Left cardiac atrium (tissue), 4 donors: ENCODE measurements around the gene MBOAT2. TPM values are rescaled to one million over a fixed set of nuclear protein-coding genes. Genes with fewer than 3 reads are reported as not detected.
"Not testable (repeated sequence)": the region's sequence is repeated elsewhere in the genome, so short reads cannot be mapped to it uniquely, and the experiment has no call there.

Experiments
- ATAC-seq, 2 donors: fragments of 200-7000 bp; cut with Tn5 transposase; one replicate each; pipeline ENCODE4 v1.9.1; 2020; ENCODE audit warnings: mild to moderate bottlenecking in 2 of 2, moderate library complexity in 2 of 2
- DNase-seq: peaks from one replicate; pipeline ENCODE4 v3.0.0-alpha.2; 2020
- intact Hi-C, 2 donors: fragments of 100-400 bp; cut with DNase I; formaldehyde crosslinking; loops; one replicate each; pipeline versions ENCODE4 v1.14.1 to v1.15.1; 2022 to 2023
- total RNA-seq, 2 donors: library from RNA; stranded (reverse); fragmentation: NEBNext Ultra II Directional; extraction: Animal tissue kit (Norgen Biotek cat#: 25700); gene quantifications; one replicate each; pipeline ENCODE4 v1.2.1, GENCODE V29; 2021
- donor health status: DM: no; HTN: yes; CAD: no.
- donor health status: DM: no; HTN: yes; CAD: no; lungs with severe emphysema.
- donor health status: DM: yes; HTN: yes; CAD: no.
- donor health status: Dilated cardiomyopathy.

The MBOAT2 gene
- total RNA-seq, 2 donors from 2014 or later, result 6.7 to 8.8 TPM

DNA sequence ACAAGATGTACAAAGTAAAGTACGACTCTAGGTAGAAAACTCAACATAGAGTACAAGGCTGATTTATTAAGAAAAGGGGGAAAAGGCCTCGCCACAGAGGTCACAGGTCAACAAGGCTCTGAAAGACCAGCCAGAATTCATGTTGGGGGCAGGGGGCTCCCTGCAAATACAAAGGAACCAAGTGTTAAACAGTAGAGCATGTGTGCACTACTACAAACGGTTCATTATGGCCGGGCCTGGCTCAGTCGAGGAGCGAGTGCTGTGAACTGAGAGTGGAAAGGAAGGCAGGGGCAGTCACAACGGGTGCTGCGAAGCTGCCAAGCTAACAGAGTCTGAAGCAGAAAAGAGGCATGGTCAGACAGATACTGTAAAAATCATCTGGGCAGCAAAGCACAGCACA lies 77.1 kb downstream of the MBOAT2 start:
- ATAC-seq, result no peak
- intact Hi-C loops, result no loop called here
- no peak for DNase-seq

DNA sequence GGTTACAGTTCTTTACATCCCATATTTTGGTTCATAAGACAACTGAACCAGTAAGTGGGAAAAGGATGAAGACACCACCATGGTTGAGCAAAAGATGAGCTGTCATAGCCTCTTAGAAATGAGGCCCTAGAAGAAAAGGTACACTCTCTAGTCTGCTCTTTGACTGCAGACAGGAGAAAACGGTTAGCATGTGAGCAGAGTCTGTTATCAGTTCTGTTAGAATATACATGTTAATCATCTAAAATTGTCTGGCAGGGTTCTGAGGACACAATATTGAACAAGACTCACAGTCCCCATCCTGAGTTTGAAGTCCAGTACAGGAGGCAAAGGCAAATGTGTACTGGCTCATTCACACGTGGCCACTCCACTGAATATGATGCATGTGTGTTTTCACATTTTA lies 78.1 kb downstream of the MBOAT2 start:
- ATAC-seq, result no peak
- no peak for DNase-seq
- intact Hi-C loops, result no loop called here

DNA sequence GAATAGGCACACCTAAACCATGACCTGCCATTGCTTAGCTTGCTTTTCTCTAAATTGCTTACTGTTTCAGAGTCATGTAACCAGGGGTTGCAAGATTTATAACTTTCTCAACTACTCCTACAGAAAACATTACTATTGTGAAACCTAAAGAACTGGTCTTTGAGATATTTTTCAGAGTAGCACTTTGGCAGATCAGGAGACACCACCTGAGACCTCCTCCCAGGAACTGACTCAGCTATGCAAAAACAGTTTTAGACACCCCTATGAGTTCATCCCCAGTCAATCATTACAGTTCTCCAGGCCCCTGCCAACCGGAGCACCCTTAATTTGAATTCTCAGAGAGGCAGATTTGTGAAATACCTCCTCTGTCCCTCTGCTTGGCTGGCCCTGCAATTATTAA lies 80.3 kb downstream of the MBOAT2 start:
- DNase-seq (no peak), ATAC-seq (no peak)
- intact Hi-C loops, result no loop called here

DNA sequence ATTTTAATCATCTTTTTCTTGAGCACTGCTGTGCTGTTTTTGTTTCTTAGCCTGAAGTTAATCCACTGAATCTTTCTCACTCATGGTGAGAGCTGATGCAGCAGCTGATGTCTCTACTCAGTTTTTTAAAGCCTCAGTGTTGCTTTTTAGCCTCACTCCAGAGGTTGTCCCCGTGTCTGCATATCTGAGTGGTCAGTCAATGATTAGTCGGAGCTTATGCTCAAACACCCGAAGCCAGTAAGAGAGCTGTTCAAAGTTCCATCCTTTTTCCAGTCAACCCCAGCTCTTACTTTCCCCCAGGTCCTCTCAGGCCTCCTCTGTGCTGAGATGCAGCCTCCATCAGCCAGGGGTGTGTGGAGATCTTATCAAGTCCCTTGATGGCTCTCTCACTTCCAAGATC lies 81.1 kb downstream of the MBOAT2 start:
- DNase-seq (no peak), ATAC-seq (no peak)
- intact Hi-C loops, result no loop called here

DNA sequence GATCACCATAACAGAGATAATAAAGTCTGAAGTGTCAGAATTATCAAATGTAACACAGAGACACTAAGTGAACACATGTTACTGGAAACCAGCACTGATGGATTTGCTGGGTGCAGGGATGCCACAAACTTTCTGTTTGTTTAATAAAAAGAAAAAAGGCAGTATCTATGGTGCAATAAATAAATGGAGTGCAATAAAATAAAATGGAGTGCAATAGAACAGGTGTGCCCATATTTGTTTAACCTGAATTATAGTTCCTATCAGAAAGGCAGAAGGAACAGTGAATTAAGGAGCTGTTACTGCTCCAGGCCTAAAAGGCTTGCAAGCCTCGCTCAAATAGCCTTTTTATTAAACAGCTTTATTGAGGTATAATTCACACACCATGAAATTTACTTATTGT lies 85.1 kb downstream of the MBOAT2 start:
- intact Hi-C loops, result no loop called here
- no peak for ATAC-seq
- no peak for DNase-seq

DNA sequence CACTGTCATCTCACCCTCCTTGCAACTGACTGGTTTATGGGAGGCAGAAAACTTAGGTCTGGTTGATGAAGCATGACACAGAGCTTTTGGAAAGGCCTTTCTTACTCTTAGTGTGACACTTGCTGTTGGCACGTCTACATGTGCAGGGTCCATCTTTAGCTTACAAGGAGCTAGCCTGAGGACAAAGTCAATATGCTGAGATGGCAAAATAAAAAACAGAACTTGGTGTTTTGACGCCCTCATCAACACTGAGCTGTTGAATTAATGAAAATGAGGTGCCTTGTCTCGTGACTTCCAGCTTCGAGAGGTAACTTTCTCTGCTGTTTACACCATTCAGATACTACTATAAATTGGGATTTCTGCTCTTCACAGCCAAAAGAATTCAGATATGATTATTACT lies 87.5 kb downstream of the MBOAT2 start:
- no peak for ATAC-seq
- intact Hi-C loops, result no loop called here
- no peak for DNase-seq

DNA sequence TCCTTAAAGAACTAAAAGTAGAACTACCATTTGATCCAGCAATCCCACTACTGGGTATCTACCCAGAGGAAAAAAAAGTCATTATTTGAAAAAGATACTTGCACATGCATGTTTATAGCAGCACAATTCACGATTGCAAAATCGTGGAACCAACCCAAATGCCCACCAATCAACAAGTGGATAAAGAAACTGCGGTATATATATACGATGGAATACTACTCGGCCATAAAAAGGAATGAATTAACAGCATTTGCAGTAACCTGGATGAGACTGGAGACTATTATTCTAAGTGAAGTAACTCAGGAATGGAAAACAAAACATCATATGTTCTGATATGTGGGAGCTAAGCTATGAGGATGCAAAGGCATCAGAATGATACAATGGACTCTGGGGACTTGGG lies 89.7 kb downstream of the MBOAT2 start:
- ATAC-seq, DNase-seq, intact Hi-C loops: not testable (repeated sequence)

DNA sequence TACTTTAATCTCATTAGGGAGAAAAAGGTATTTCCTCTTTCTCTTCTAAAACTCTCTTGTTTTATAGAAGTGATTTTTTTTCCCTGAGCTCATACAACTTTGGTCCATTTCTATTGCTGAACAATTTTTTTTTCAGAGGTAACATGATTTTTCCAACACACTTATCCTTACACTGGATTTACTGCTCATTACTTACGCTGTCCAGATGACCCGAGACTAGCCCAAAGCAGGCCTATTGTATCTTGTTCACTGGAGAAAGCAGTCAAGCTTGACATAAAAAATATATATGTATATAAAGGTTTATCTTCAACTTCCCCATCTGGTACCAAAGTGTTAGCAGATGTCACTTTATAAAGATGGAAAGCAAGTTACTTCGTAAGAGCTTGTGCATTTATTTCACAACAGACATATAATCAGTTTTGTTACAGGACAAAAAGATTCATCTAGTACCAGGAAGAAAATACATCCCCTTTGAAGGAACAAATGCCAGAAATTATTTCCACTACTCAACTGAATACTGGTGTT lies 95.7 kb downstream of the MBOAT2 start:
- no peak for ATAC-seq
- intact Hi-C loops, result no loop called here
- no peak for DNase-seq

DNA sequence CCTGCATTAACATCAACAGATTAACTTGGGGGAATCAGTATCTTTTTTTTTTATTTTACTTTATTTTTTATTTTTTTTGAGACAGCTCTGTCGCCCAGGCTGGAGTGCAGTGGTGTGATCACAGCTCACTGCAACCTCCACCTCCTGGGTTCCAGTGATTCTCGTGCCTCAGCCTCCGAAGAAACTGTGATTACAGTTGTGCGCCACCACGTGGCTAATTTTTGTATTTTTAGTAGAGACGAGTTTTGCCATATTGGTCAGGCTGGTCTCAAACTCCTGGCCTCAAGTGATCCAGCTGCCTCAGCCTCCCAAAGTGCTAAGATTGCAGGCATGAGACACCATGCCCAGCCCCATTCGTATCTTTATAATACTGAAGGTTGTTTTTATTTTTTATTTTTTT lies 99.6 kb downstream of the MBOAT2 start:
- ATAC-seq, DNase-seq, intact Hi-C loops: not testable (repeated sequence)

DNA sequence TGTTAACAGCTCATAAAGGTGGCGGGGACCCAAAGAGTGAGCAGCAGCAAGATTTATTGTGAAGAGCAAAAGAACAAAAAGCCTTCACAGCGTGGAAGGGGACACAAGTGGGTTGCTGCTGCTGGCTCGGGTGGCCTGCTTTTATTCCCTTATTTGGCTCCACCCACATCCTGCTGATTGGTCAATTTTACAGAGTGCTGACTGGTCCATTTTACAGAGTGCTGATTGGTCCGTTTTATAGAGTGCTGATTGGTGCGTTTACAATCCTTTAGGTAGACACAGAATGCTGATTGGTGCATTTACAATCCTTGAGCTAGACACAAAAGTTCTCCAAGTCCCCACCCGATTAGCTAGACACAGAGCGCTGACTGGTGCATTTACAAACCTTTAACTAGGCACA lies 100.7 kb downstream of the MBOAT2 start:
- ATAC-seq, DNase-seq, intact Hi-C loops: not testable (repeated sequence)

DNA sequence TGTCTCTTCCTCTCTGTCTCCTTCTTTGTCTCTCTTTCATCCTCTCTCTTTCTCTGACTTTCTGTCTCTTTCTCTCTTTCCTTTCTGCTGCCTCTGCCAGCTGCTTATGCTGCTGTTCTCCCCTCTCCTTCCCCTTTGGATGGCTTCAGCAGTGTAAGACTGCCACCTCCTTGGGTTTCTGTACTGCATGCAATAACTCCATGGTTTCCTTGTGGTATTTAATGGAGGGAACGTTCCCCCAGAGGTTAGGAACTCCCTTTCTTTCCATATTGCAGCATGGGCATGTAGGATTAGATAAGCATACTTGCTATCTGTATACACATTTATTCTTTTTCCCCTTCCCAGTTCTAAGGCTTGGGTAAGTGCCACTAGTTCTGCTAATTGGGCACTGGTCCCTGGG lies 106.3 kb downstream of the MBOAT2 start:
- intact Hi-C loops, ATAC-seq, DNase-seq: not testable (repeated sequence)

DNA sequence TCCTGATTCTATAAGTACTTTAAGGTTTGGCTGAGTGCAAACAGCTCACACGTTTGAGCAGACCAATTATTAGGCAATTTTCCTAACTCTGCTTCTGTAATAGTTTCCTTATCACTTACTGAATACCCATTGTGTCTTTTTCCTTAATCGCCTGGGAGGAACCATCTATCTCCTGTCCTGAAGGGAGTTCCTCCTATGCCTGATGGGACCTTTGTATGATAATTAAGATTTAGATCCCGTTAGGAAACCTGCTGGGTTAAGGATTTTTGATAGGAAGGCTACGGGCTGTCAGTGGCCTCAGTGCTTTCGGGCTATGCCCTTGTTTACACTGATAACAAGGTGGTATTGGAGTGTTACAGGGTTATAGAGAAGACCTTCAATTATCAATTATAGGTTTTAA lies 106.8 kb downstream of the MBOAT2 start:
- DNase-seq, ATAC-seq, intact Hi-C loops: not testable (repeated sequence)

DNA sequence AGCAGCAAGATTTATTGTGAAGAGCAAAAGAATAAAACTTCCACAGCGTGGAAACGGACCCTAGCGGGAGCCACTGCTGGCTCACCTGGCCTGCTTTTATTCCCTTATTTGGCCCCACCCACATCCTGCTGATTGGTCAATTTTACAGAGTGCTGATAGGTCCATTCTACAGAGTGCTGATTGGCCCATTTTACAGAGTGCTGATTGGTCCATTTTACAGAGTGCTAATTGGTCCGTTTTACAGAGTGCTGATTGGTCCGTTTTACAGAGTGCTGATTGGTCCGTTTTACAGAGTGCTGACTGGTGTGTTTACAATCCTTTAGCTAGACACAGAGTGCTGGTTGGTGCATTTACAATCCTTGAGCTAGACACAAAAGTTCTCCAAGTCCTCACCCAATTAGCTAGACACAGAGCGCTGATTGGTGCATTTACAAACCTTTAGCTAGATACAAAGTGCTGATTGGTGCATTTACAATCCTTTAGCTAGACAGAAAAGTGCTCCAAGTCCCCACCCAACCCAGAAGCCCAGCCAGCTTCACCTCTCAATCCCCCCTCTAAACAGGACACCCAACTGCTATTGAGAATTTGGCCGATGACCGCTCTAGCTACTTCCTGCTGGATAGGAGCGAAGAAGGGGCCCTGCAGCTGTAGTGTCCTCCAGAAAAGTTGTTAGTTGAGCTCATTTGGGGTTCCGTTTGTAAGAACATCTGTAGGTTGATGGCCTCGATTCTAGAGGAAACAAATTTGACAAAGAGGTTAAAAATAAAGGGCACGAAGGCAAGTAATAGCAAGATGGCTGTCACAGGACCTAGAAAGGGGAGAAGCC lies 108.2 kb downstream of the MBOAT2 start:
- ATAC-seq, DNase-seq, intact Hi-C loops: not testable (repeated sequence)

DNA sequence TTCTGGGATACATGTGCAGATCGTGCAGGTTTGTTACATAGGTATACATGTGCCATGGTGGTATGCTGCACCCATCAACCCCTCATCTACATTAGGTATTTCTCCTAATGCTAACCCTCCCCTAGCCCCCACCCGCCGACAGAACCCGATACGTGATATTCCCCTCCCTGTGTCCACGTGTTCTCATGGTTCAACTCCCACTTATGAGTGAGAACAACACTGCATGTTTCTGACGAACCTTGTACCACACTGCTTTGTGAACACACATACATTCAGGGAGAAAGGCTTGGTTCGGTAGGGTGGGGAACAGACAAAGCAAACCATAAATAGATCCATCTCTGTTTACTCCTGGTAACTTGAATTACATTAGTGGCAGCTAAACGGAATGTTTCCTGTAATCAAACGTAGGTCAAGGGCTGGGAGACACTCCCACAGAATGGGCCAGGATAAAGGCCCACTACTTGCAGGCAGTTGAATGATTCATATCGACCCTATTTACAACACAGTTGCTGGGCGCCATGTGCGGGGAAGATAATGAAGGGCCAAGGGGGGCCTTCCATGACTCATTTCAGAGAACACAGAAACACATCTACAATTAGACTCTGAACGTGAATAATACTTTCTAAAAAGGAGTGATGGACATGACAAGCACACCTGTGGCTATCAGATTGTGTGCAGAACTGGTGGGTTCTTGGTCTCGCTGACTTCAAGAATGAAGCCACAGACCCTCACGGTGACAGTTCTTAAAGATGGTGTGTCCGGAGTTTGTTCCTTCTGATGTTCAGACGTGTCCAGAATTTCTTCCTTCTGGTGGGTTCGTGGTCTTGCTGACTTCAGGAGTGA lies 109.3 kb downstream of the MBOAT2 start:
- DNase-seq, result no peak
- intact Hi-C loops, result no loop called here
- ATAC-seq, result no peak

DNA sequence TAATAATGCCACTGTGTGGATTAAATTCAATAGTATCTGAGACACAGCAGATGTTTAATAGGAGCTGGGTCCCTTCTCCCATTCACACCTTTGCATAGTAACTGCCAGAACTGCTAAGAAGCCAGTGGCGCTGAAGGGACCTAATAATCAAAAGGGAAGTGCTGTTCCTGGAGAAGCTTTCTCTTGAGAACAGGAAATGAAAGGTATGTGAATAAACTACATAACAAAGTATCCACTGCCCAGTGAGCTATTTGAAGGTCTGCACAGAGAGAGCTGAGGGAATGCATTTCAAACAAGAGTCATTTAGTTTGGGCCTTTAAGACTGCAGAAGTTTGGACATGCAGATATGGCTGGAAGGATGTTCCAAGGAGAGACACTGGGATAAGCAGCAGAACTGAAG lies 110.0 kb downstream of the MBOAT2 start:
- ATAC-seq, result no peak
- DNase-seq, result no peak
- intact Hi-C loops, result no loop called here

DNA sequence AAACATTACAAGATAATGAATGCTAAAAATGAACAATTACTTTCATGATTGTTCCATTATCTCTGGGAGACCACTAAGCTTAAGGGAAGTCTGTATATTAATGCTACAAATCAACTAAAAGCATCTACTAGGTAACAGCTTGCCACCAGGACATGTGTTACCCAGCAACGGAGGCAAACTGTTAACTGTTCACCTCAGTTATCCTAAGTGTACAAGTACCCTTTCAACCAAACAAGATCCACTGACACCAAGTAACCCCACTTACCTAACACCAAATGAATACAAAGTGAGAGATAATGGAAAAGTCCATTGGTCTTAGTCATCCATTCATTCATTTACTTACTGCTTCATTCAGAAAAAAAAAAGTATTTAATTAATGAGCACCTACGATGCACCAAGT lies 111.4 kb downstream of the MBOAT2 start:
- no peak for DNase-seq
- intact Hi-C loops, result no loop called here
- no peak for ATAC-seq

DNA sequence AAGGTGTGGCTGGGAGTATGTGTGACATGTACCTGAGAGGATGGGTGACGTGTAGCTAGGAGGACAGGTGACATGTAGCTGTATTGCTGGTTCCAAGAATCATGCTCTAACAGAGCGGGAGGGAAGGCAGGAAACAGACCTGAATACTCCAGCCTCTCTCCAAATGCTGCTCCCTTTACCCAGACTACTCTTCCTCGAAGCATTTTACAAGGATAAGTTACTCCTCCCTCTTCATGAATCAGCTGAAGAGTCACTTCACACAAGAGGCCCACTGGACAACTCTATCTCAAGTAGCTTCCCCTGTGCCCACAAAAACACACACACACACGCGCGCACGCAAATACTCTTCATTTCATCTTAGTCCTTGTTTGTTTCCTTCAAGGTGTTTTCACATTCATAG lies 113.5 kb downstream of the MBOAT2 start:
- DNase-seq, result no peak
- no peak for ATAC-seq
- intact Hi-C loops, result no loop called here

DNA sequence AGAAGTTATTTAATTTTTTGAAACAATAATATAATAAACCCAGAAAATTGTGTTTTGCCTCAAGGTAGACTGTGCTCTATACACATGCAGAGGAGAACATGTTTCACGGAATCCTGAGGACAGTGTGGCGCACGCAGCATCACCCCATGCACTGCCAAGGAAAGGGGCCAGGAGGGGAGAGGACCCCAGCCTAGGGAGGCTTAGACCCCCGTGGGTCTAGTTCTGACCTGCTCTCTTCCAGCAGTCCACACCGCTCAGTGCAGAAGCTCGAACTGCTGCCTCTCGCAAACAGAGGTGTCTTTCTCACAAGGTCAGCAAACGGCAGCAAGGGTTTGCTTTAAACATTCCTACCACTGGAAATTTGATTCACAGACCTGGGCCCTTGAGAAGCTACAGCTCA lies 114.5 kb downstream of the MBOAT2 start:
- DNase-seq (no peak), ATAC-seq (no peak)
- intact Hi-C loops, result no loop called here

DNA sequence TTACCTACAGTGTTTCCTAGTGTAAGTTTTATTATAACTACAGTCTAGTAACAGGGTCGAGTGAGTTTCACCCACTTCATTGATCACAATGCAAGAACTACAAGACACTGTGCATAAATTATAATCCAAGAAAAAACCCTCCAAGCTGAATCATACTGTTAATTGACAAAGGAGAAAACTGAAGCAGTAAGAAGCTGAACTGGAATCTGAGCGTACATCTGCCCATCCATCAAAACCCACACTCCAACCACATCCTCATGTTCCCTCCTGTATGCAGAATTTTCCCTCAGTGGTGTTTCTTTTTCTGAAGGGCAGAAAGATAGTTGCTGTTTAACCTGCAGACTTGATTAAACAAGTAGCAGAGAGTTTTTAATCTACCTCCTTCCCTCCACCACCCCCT lies 116.6 kb downstream of the MBOAT2 start:
- intact Hi-C loops, result no loop called here
- DNase-seq (no peak), ATAC-seq (no peak)

DNA sequence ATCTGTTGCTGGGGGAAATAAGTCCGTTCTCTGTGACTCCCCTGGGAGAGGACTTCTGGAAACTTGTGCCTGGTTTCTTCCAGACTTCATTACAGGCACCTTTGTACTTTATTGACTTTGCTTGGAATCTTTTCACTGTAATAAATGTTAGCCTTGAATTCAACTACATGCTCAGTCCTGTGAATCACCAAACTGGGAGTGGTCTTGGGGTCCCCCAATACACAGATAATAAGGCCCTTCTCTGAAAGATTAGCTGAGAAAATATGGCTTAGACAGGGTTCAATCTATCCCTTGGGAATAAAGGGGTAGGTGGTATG lies 117.3 kb downstream of the MBOAT2 start:
- DNase-seq (no peak), ATAC-seq (no peak)
- intact Hi-C loops, result no loop called here
